HG03520 (cell line): ENCODE data around the gene PYCR2.

ENCODE experiments used
- ATAC-seq: cut with Tn5 transposase; IDR thresholded peaks from one replicate; pipeline ENCODE4 v1.9.1; 2021; ENCODE audit warnings: mild to moderate bottlenecking, moderate library complexity; ENCODE audit not compliant: unreplicated experiment

Gene PYCR2

DNA sequence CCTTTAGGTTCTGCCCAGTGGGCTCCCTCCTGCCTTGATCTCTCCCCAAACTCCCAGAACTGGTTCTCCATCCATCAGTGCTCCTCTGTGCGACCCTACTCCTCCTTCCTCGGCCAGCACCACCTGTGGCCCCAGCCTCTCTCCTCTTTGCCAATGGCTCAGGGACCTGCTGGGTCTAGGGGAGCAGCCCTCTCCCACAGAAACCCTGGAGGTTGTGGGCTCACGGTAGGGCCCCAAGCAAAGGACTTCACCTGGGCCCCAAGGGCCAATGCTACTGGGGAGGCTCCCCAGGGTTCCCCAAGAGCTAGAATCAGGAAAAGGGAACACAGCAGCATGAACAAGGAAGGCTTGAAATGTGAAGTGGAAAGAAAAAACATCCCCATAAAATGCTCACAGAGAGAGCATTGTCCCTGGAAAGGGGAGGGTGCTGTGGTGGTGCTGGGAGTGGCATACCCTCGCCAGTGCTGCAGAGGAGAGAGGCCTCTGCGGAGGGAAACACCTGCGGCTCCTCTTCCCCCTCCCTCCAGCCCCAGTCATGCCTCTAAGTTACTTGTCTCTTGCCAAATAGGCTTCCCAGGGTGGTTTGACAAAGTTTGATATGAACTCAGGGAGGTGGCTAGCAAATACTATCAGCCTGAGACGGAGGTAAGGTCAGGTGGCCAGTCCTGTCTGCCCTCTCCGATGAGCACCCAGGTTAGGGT is 44.4 kb downstream of the PYCR2 start:
- no peak for ATAC-seq

- no peak for ATAC-seq
Measured at GRCh38 chr1:225878282-225878681, 45.8 kb downstream of the PYCR2 start.

GRCh38 chr1:225877580-225877979 is 46.5 kb downstream of the PYCR2 start:
- no peak for ATAC-seq

- ATAC-seq, result no peak
Measured at GRCh38 chr1:225876900-225877510, 47.0 kb downstream of the PYCR2 start.

- ATAC-seq, result no peak
Measured at GRCh38 chr1:225875044-225875815, 48.8 kb downstream of the PYCR2 start.

- no peak for ATAC-seq
Measured at GRCh38 chr1:225874431-225874830, 49.6 kb downstream of the PYCR2 start.

DNA sequence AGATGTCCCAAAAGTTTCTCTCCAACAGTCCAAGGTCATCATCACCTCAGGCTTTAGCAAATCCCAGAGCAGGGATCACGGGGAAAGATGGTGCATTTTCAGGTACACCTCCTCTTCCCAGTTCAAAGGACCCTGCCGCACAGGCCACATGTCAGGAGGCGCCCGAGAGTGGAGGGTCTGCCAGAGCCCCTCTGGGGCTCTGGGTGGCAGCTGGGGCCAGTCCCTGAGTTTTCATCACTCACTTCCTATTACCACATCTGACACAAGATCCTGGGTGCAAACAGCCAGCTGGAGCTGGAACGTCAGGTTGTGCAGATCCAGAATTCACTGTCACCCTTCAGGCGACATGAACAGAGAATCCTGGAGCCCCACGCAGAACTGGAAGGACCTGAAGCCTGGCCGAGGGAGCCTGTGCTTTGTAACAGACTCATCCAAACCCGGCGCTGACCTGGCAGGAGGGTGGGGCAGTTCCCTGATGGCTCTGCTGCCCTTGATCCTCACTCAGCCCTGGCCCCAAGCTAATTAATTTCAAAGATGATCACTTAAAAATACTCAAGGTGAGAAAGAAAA is 50.7 kb downstream of the PYCR2 start:
- ATAC-seq, result no peak

- ATAC-seq, result no peak
Measured at GRCh38 chr1:225872075-225872430, 52.0 kb downstream of the PYCR2 start.

DNA sequence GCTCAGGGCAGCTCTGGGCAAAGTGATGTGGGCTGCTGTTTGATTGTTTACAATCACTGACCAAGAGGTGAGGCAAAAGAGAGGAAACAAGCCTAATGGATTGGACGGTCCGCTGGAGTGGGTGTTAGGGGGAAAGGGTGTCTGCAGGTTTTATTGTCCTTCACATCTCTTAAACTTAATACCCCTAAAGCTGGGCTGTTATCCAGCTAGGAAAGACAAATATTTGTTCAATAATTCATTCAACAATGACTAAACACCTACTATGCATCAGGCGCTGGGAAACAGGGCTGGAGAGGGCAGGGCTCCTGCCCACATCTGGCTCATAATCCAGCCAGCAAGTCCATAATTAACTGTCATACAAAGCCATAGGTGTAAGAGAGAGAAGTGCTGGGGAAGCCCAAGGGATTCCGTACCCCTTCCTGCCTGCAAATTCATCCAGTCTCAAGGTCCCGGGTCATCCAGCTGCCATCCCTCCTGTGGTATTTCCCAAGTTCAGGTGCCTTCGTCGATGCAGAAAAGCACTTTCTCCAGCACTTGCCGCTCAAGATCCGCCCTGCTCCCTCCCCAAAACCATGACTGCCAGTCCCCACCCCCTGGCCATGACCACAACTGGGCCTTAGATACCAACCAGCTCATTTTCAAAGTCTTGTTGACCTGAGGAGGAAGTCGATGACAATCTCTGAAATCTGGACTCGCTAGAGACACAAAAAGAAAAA is 52.5 kb downstream of the PYCR2 start:
- no peak for ATAC-seq

GRCh38 chr1:225870911-225871310 is 53.1 kb downstream of the PYCR2 start:
- ATAC-seq, result no peak
